NCI-H526 (cell line): ENCODE data around the gene SMG6.
"Not testable (repeated sequence)": the region's sequence is repeated elsewhere in the genome, so short reads cannot be mapped to it uniquely, and the experiment has no call there.

ENCODE experiments used
- DNase-seq, 2 experiments: peaks; one replicate each; lab custom pipeline; 2025; lab: John Stamatoyannopoulos, UW

The SMG6 gene

GRCh38 chr17:2303204-2304188 lies at the start of gene SMG6, which contains the start of gene SRR:
SMG6 (minus strand) TSS chr17:2303785; CDS start chr17:2303720, 65 bp downstream.
SRR (plus strand) TSS chr17:2303950; CDS start chr17:2315561, 11,611 bp downstream.
- DNase-seq, result peak; percentile 69 to 88

DNA sequence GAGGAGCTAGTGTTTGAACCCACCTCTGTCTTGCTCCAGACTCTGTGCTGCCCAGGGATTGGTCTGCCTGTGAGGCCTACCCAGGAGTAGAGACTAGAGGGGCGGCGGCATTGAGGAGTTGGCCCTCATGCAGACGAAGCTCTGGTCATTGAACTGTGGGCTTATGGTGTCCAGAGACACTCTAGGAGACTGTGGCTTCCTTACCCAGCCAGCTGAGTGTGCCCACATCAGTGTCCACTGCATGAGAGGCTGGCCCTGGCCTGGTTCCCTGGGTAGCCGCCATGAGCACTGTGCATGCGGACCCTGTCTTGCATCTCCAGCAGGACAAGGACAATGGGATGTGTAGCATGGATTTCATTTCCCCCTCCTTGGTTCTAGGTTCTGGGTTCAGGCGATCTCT lies 47.7 kb upstream of the SMG6 start:
- DNase-seq, result no peak

DNA sequence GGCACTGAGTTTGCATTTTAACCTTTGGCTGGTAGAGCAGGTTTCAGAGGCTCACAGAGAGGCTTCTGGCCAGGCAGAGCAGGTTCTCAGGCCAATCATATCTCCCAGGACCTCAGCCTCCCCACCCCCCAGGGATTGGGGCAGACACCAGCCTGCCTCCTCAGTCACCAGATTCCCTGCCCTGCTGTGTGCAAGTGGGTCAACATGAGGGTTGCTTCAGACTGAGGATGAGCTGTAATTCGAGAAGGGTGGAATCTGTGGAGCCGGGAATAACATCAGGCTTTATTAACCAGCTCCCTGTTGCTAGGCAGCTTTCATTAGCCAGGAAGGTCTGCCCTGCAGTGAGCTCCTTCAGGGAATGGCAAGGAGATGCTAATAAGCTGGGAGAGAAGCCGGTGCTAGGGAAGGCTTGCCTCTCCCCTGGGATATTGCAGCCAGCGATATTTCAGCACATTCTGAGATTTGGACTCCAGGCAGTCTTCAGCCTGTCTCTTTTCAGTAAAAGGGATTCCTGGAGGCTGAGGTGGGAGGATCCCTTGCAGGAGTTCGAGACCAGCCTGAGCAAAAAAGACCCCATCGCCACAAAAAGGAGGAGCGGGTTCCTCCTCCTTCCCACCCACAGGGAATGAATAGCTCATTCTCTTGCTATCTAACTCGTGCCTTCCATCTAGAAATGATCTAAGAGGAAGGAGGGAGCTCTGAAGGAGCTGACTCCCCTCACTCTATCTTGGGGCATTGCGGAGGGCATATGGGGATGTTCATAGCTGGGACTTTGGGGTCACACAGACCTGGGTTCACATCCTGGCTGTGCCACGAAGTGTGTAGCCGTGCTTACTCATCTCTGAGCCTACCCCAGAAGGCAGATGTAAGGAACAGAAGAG lies 44.5 kb upstream of the SMG6 start:
- DNase-seq, result peak; percentile 84 to 88

DNA sequence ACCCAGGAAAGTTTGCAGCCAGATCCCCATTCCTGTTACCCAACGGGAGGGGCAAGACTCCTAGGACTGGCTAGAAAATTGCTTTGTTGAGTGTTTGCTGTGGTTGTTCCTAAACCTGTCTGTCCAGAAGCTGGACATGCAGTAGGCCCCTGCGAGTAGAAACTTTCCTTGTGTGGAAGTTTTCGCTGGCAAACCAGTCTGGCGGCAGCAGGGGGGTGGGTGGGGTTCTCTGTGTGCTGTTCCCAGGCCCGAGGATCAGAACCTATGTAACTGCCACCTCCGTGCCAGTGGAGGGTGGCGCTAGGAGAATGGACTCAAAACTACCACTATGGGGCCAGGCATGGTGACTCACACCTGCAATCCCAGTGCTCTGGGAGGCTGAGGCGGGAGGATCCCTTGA lies 42.9 kb upstream of the SMG6 start:
- DNase-seq, result no peak

DNA sequence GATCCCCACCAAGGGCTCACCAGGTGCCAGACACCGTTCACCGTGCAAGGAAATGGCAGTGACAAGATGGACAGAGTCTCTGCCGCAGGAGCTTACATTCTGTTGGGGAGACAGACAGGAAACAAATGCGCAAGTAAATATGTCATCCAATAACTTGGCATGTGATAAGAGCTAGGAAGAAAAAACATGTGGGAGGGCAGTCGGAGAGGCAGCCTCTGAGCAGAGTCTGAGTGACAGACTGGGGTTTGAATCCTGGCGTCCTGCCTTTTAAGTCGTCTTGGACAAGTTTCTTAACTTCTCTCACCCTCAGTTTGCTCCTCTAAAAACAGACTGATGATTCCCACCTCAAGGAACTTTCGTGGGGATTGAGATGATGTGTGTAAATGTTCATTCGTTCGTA lies 40.9 kb upstream of the SMG6 start:
- no peak for DNase-seq

- no peak for DNase-seq
Measured at GRCh38 chr17:2343421-2343820, 39.8 kb upstream of the SMG6 start.

- peak in 1 of 2 experiments; percentile 14 for DNase-seq
Measured at GRCh38 chr17:2338315-2338657, 34.7 kb upstream of the SMG6 start.

GRCh38 chr17:2337544-2338314 lies 34.1 kb upstream of the SMG6 start:
- DNase-seq, result peak in 1 of 2 experiments; percentile 71

DNA sequence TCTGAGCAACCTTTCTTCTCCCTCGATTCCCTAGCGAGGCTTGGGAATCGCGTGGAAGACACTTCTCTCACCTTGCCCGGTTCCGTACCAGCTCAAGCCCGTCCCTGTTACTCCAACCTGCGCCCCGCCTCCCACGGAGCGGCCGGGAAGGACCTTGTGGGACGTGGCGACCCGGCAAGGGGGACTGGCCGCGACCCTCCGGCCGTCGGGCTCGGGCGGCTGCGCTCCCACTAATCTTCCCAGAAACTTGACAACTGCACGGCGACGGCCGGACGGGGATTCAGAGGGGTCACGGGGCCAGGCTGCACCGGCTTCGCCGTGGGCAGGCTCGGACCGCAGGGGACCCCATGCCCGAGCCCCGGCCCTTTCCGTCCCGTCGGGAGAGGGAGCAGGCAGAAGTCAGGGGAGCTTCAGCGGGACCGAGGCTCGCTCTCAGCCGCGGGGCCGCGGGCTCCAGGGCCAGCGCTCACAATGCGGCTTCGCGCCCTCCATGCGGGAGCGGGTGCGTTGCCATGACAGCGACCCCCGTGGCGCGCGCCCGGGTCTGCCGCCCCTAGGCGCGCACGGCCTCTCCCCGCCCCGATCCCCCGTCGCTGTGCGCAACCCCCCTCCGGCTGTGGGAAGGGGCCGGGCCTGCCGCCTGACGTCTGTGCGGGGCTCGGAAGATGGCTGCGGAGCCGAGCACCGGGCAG lies 33.4 kb upstream of the SMG6 start, which contains the start of gene SGSM2:
Gene SGSM2, plus strand, starts transcription at position 650 of the 692 bp plus-strand sequence. CDS start 188 bp downstream, outside the sequence.
- peak in 1 of 2 experiments; percentile 67 for DNase-seq

GRCh38 chr17:2336215-2336851 lies 32.7 kb upstream of the SMG6 start, which contains the start of gene TSR1:
TSR1 (minus strand) TSS chr17:2336457; CDS start chr17:2336427, 30 bp downstream.
- DNase-seq, result peak; percentile 57 to 86

GRCh38 chr17:2335726-2336214 lies 32.2 kb upstream of the SMG6 start:
- DNase-seq, result no peak

DNA sequence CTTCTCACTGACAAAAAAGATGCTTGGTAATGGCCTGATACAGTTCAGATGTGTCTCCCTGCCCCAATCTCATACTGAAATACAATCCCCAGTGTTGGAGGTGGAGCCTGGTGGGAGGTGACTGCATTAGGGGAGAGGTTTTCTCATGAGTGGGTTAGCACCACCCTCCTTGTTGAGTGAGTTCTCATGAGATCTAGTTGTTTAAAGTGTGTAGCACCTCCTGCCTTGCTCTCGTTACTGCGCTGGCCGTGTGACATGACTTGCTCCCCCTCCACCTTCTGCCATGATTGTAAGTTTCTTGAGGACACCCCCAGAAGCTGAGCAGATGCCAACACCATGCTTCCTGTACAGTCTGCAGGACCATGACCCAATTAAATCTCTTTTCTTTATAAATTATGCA lies 27.7 kb upstream of the SMG6 start:
- no peak for DNase-seq

DNA sequence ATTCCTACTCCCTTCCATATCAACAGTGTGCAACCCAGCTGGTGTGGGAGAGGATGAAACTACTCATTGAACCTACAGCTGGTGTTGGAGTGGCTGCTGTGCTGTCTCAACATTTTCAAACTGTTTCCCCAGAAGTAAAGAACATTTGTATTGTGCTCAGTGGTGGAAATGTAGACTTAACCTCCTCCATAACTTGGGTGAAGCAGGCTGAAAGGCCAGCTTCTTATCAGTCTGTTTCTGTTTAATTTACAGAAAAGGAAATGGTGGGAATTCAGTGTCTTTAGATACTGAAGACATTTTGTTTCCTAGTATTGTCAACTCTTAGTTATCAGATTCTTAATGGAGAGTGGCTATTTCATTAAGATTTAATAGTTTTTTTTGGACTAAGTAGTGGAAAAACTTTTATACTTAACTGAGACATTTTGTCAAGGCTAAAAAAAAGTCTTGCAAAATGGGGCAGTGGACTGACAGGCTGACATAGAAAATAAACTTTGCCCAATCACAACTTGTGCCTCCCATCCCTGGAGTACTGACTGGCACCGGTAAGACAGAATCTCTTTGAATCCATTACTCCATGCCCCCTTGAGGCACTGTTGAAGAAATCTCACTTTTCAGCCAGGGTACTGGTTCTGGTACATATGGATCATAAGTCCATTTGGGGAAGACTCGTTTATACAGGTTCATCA lies 20.2 kb upstream of the SMG6 start:
- no peak for DNase-seq

DNA sequence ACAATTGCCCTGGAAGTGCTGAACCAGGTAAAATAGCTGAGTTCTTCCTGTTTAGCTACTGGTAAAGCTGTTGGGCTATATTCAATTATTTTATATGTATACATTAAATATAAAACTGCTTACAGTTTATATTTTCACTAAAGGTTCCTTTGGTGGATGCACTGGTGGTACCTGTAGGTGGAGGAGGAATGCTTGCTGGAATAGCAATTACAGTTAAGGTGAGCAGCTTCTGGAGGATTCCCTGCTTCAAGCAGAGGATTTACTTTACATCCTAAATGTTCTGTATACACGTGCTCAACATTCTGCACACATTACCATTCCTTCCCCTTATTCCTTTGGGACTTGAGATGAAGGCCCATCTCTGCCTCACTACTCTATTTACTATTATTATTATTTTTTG lies 17.8 kb upstream of the SMG6 start:
- no peak for DNase-seq

- DNase-seq, result no peak
Measured at GRCh38 chr17:2319051-2319450, 15.5 kb upstream of the SMG6 start.

- DNase-seq, result no peak
Measured at GRCh38 chr17:2317796-2318195, 14.2 kb upstream of the SMG6 start.

GRCh38 chr17:2316916-2317205 lies 13.3 kb upstream of the SMG6 start:
- not testable (repeated sequence) for DNase-seq

DNA sequence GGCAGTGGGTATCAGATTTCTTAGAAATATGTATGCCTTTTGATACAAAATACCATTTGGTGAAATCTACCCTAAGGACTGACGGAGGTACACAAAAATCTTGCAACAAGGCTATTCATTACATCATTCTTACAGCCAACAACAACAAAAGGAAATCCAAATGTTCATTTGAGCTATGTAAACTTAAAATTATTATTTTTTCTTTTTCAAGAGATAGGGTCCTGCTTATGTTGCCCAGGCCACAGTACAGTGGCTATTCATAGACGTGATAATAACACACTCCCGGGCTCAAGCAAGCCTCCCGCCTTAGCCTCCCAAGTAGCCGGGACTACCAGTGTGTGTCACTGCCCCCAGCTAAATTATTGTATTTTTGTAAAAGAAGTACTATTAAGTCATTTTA lies 9.2 kb upstream of the SMG6 start:
- no peak for DNase-seq

- DNase-seq, result no peak
Measured at GRCh38 chr17:2309338-2310154, 6.0 kb upstream of the SMG6 start.
